ENCODE data around the gene DENND4A.
"Not testable (repeated sequence)": the region's sequence is repeated elsewhere in the genome, so short reads cannot be mapped to it uniquely, and the experiment has no call there.

The DENND4A gene

DNA sequence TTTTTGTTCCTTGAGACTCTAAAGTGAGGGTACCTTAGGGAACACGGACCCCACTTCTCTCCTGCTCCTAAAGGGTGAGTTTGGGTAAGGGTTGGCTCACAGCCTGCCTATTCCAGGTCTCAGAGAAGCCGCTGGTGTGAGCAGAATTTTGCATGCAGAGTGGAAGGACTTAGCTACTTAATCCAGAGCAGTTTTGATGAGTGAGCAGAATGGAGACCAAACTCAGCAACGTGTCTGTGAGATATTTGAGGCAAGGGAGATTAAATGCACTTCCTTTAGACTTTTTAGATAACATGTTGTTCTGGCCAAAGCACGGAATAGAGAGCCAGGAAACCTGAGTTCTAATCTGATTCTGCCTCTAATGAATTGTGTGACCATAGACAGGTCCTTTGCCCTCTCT, 165.2 kb downstream of the DENND4A start:
- no peak for DNase-seq

DNA sequence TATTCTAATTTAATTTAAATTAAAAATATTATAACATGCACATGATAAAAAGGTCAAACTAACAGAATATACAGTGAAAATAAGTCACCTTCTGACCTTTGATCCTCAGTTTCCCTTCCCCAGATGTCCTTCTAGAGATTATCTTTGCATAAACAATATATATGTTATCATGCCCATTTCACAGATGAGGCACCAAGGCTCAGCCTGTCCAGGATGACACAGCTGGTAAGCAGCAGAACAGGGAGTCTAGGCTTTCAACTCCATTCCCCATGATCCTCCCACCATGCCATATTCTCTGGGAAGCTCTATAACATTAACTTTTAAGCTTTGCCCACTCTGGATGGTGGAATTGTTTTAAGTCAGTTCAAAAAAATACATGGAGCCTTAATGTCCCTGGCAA, 169.0 kb downstream of the DENND4A start:
- no peak for DNase-seq

DNA sequence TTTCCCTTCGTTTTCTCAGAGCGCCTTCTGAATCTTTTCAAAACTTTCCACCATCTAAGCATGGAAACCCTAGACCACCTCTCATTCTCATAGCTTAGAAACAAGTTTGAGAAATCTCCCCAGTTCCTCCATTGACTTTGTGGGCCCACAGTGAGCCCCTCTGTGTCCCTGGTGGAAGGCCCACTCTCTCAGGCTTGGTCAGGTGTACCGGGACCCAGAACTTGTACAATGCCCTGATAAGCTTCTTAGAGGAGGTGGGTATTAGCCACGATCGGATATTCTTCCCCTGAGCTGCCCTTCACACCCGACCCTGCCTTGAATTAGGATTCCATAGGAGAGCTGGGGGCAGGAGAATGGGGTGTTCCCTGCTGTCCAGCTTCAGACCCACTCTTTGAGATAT, 170.5 kb downstream of the DENND4A start, which contains the start of gene SLC24A1:
Gene SLC24A1 (plus strand): TSS at position 301 of the 400 bp plus-strand sequence. CDS start 2,143 bp downstream, outside the sequence.
- DNase-seq, result no peak

DNA sequence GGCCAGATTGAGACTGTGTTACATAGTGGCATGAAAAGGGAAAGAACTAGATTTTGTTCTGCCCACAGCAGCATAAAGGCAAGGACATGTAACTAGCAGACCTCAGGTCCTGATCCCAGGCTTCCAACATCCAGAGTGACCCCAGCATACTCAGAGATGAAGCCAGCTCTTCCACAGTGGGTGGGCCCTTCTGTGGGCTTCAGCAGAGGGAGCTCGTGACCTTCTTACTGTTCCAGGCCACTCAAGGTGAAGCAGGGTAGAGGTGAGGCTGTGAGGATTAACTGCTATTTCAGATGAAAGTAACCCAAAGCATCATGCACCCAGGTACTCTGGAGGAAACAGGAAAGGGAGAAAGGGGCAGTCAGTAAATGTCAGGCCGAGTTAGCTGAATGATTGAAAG, 171.3 kb downstream of the DENND4A start:
- DNase-seq, result no peak

DNA sequence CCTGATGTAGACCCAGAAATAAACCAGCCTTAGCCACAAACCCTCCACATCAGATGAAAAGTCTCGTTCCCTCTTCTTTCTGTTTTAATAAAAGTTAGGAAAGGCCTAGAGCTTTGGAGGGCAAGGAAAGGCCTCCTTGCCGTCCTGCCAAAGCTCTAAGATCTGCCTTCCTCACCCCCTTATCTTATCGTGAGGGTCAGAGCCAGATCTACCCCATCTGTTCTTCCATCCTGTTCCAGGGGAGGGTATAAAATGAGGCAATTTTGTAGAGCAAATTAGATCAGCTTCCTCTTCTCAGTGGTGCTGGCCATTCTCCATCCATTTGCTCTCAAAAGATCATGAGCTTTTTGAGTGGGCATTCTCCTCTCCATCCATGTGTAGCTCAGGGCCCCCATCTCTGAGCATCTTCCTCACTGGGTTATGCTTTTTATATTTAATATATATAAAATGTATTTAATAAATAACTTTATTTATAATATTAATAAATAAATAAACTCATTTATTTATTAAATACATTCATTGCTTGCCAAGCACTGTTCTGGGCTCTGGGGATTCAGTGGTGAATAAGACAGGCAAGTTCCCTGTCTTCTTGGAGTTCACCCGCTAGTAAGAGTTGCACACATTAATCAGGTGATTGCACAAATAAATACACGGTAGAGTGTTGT, 172.3 kb downstream of the DENND4A start:
- DNase-seq, result no peak

DNA sequence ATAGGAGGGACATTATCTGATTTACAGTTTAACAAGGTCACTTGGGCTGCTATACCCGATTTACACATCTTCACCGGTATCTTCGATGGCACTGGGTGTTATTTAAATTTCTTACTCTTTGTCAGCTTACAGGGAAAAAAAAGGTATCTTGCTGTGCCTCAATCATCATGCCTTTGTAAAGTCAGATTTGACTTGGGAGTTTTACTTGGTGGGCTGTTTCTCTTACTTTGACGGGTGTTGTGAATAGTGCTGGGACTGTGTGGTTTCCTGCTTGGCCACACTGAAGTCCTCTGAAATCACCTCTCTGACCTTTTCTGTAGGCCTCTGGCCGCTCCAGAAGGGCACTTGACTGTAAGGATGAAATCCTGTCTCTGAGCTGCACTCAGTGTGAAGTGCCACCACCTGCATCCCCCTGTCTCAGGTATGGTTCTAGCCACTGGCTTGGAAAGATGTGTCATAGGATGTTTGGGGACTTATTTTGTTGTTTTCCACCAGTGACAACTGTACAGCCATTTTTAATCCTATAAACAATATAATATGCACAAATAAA, 173.5 kb downstream of the DENND4A start:
- no peak for DNase-seq

DNA sequence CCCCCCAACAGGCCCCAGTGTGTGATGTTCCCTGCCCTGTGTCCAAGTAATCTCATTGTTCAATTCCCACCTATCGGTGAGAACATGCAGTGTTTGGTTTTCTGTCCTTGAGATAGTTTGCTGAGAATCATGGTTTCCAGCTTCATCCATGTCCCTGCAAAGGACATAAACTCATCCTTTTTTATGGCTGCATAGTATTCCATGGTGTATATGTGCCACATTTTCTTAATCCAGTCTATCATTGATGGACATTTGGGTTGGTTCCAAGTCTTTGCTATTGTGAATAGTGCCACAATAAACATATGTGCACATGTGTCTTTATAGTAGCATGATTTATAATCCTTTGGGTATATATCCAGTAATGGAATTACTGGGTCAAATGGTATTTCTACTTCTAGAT, 176.2 kb downstream of the DENND4A start:
- not testable (repeated sequence) for DNase-seq

DNA sequence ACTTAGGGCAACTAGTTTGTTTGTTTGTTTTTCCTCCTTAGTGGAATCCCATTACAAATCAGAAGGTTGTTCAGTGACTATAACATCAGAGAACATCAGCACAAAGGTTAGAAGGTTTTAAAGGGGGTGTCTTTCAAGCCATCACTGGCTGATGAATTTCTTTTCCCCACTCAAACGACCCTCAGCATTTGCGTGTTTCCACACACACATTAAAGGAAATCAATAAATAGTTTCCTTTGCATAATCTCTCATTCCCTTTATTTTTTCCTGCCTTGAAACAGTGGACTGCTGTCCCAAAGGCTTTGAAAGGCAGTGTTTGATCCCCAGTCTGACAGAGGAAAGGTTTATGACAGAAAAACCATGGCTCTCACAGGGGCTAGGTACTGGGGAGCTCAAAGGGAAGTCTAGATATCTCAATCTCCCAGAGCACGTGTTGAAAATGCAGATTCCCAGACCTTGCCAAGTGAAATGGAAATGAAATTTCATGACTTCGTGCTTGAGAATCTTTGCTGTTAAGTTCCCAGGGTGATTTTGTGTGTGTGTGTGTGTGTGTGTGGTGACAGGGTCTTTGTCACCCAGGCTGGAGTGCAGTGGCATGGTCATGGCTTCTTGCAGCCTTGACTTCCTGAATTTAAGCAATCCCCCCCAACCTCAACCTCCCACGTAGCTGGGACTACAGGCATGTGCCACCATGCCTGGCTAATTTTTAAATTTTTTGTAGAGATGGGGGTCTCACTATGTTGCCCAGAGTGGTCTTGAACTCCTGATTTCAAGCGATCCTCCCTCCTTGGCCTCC, 178.9 kb downstream of the DENND4A start:
- no peak for DNase-seq

DNA sequence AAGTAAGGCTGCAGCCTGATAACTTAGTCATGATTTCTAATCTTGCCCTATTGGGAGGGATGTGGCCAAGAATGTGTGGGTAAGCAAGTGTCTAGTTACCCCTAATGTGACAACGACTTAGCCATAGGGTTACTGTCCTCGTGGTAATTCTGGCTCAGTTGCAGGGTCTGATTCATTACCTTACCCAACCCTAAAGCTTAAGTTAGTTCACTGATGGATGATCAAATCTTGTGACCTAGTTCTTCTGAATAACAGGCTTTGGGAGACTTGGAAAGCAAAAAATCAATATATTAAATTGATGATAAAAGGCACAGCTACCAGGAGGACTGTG, 179.5 kb downstream of the DENND4A start:
- DNase-seq, result no peak

DNA sequence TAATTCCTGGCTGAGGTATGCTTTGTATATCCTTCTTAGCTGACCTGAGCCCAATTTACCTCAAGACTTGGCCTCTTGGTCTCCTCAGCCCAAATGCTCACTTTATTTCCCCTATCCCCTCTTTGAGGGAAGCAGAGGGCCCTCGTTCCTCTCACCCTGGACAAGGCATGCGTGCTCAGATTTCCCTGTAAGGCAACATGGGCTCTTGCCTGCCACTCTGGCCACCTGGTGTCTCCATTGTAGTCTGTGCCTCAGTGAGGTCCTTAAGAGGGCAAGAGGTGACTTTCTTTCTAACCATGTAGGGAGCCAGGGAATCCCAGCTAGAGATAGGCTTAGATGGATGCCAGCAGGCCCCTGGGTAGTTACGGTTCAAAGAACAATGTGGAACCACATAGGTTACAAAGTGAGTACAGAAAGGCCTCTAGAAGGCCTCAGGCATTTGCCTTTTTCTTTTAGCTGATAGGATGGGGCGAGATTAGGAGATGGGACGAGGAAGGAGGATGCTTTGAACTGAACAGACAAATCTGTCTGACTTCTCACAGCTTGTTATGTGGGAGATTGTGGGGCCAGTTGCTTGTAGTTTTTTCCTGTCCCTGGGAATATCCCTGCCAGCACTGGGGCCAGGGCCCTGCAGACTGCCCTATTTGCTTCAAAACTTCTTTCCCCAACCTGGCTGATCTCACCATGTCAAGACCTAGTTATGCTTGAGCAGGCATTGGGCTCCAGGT, 180.0 kb downstream of the DENND4A start:
- DNase-seq, result no peak

DNA sequence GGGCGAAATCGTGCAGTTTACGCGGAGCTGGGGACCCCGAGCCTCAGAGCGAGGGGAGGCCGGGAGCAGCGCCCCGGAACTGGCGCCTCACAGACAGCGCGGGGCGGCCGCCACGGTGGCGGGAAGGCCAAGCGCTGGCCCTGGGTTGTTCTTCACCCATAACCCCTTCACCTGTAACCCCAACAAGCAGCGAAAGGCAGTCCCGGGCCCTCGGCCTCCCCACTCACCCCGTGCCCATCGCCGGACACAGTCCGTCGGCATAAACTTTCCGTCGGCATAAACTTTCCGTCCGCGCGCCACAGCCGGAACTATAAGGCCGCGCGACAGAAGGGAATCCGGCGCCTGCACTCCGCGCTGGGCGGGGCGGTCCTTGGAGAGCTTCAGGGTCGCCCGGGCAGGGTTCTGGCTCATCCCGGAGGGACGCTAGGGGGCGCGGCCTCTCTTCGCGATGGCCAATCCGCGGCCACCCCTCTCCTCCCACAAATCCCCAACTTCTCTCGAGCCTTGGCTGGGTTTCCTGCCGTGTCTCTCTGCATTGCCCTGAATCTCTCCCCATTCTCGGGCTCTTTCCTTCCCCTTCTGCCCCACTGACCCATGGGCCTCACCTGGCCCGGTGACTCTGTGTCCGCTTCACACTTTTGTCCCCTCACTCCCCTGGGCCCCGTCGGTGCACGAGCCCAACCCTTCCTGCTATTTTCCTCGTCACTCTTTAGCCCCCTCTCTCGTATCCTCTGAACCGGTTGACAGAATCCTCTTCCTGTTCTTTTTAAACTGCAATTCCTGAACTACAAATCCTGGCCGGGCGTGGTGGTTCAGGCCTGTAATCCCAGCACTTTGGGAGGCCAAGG, 181.0 kb downstream of the DENND4A start, which contains the start of gene INTS14:
Gene INTS14 (minus strand): TSS at position 261 of the 848 bp plus-strand sequence. CDS start 3,751 bp downstream, outside the sequence.
- DNase-seq, result peak; percentile 86 to 95 (median 87)

Data from T-helper 1 cell (primary cell).